HepG2 (cell line): Measurements from ENCODE around the gene LRRC10B. TPM values are rescaled to one million over a fixed set of nuclear protein-coding genes. Genes with fewer than 3 reads are reported as not detected.
A peak's percentile ranks its signal among the peaks of the same experiment; 100 is the strongest.

Experiments
- CEBPG ChIP-seq: IDR thresholded peaks from 2 replicates; pipeline ENCODE4 v1.6.1; 2016
- DMAP1 ChIP-seq: IDR thresholded peaks from 2 replicates; pipeline ENCODE4 v1.6.1; 2016
- HMGXB4 ChIP-seq, 2 experiments: sonication (generic) in 1 of 2; formaldehyde crosslinking in 1 of 2; IDR thresholded peaks; 2 replicates each; pipeline versions ENCODE4 v1.4.0 to v1.6.1; 2018 to 2020; ENCODE audit warnings: missing genetic modification reagents in 2 of 2, borderline replicate concordance in 1 of 2, low read depth in 1 of 2, mild to moderate bottlenecking in 1 of 2, missing biosample characterization in 1 of 2
- JARID2 ChIP-seq: sonication (generic); formaldehyde crosslinking; IDR thresholded peaks from 2 replicates; pipeline ENCODE4 v1.8.1; 2023; ENCODE audit warnings: missing genetic modification reagents, inconsistent platforms; ENCODE audit not compliant: insufficient replicate concordance
- KDM1A ChIP-seq: IDR thresholded peaks from 2 replicates; pipeline ENCODE4 v1.6.1; 2016; ENCODE audit warnings: missing compliant biosample characterization
- MED1 ChIP-seq: sonication (generic); formaldehyde crosslinking; IDR thresholded peaks from 2 replicates; pipeline ENCODE4 v1.4.0; 2020; ENCODE audit warnings: missing genetic modification reagents
- MED13 ChIP-seq: sonication (generic); formaldehyde crosslinking; IDR thresholded peaks from 2 replicates; pipeline ENCODE4 v1.5.0; 2020; ENCODE audit warnings: missing genetic modification reagents
- RAD51 ChIP-seq: fragments of 450-650 bp; IDR thresholded peaks from 2 replicates; pipeline ENCODE4 v1.6.1; 2016; ENCODE audit warnings: borderline replicate concordance
- RBFOX2 ChIP-seq: fragments of 200-400 bp; formaldehyde crosslinking; IDR thresholded peaks from 2 replicates; pipeline ENCODE4 v1.6.1; 2017; ENCODE audit warnings: low read depth, mild to moderate bottlenecking, low read length
- XRCC5 ChIP-seq: fragments of 200-400 bp; formaldehyde crosslinking; optimal IDR thresholded peaks from 2 replicates; pipeline ENCODE3; 2017; ENCODE audit warnings: mild to moderate bottlenecking, low read length
- ZBTB40 ChIP-seq, 2 experiments: fragments of 450-650 bp in 1 of 2; sonication (generic) in 1 of 2; formaldehyde crosslinking in 1 of 2; IDR thresholded peaks; 2 replicates each; pipeline versions ENCODE4 v1.6.1 to v1.8.0; 2016 to 2022; ENCODE audit warnings: antibody characterized with exemption in 1 of 2, mild to moderate bottlenecking in 1 of 2, missing genetic modification reagents in 1 of 2
- ZNF335 ChIP-seq: sonication (generic); formaldehyde crosslinking; IDR thresholded peaks from 2 replicates; pipeline ENCODE4 v1.4.0; 2020; ENCODE audit warnings: missing genetic modification reagents
- ZNF34 ChIP-seq: sonication (generic); formaldehyde crosslinking; IDR thresholded peaks from 2 replicates; pipeline ENCODE4 v1.4.0; 2020; ENCODE audit warnings: mild to moderate bottlenecking, missing genetic modification reagents, borderline replicate concordance
- ZNF614 ChIP-seq: IDR thresholded peaks from 2 replicates; pipeline ENCODE4 v1.6.1; 2018; ENCODE audit warnings: missing biosample characterization, missing genetic modification reagents, inconsistent platforms, borderline replicate concordance
- ZNF670 ChIP-seq: sonication (generic); formaldehyde crosslinking; IDR thresholded peaks from 2 replicates; pipeline ENCODE4 v1.8.0; 2022; ENCODE audit warnings: mild to moderate bottlenecking, missing genetic modification reagents, borderline replicate concordance
- ZNF713 ChIP-seq: sonication (generic); formaldehyde crosslinking; IDR thresholded peaks from 2 replicates; pipeline ENCODE4 v1.4.0; 2020; ENCODE audit warnings: mild to moderate bottlenecking, missing genetic modification reagents
- ZNF766 ChIP-seq: sonication (generic); formaldehyde crosslinking; IDR thresholded peaks from 2 replicates; pipeline ENCODE4 v1.5.0; 2020; ENCODE audit warnings: missing genetic modification reagents, borderline replicate concordance
- ZNF788 ChIP-seq: sonication (generic); formaldehyde crosslinking; IDR thresholded peaks from 2 replicates; pipeline ENCODE4 v1.5.0; 2020; ENCODE audit warnings: mild to moderate bottlenecking, missing genetic modification reagents, borderline replicate concordance
- polyA plus RNA-seq, 8 experiments: library from polyadenylated mRNA; depleted of rRNA in 3 of 8; stranded (reverse) in 7 of 8; unstranded in 1 of 8; fragments of >200 nt; fragmentation: Illumina TruSeq in 4 of 8; extraction: Trizol in 4 of 8; gene quantifications; 2 replicates each; pipeline versions ENCODE4 v1.2.1 to v1.2.3, GENCODE V29; 2011 to 2016; ENCODE audit warnings: low read depth in 4 of 8, missing spikeins in 1 of 8, mixed read lengths in 1 of 8; ENCODE audit not compliant: insufficient read depth in 1 of 8
- total RNA-seq, 5 experiments: library from RNA; depleted of rRNA; stranded (reverse); fragments of >200 nt; fragmentation: Illumina TruSeq; extraction: Trizol; gene quantifications; 2 replicates each; pipeline ENCODE4 v1.2.3, GENCODE V29; 2016; ENCODE audit warnings: low read depth in 1 of 5

LRRC10B gene
- total and polyA plus RNA-seq, 2 of the 13 experiments (the other 11 are each of a cell fraction or from before 2014, with no cell fraction given): not detected

- TF ChIP-seq ZBTB40 (IDR thresholded peaks at IDR 0.05) (no peak), ZBTB40 (CRISPR knock-in tag; IDR thresholded peaks at IDR 0.05) (peak; percentile 34; the same call in 1 of the 2 replicates), ZNF713 (CRISPR knock-in tag) (no peak), MED13 (peak; percentile 69; the same call in 1 of the 2 replicates), ZNF788 (CRISPR knock-in tag) (no peak), ZNF670 (CRISPR knock-in tag) (no peak), JARID2 (peak; percentile 59), CEBPG (CRISPR knock-in tag) (no peak), MED1 (CRISPR knock-in tag) (peak; percentile 50; the same call in 1 of the 2 replicates), ZNF335 (CRISPR knock-in tag) (no peak), XRCC5 (peak; percentile 80), DMAP1 (CRISPR knock-in tag) (no peak), RBFOX2 (no peak), KDM1A (CRISPR knock-in tag) (no peak), ZNF766 (CRISPR knock-in tag) (peak; percentile 67; the same call in 1 of the 2 replicates), RAD51 (no peak), ZNF614 (0 out of 2 replicates have a peak, but pooled peaks have one; percentile 51), HMGXB4 (CRISPR knock-in tag; IDR thresholded peaks at IDR 0.05; ENCODE audit: borderline replicate concordance in 1 of 2, low read depth in 1 of 2) (peak; percentile 46 to 53; a peak in 1 of 4 replicates), ZNF34 (CRISPR knock-in tag) (no peak)
These were observed 787 bp downstream of the LRRC10B start (continued) for GRCh38 chr11:61509043-61510029.
